ENCODE results near the gene LGALS14.
"Not testable (repeated sequence)": the region's sequence is repeated elsewhere in the genome, so short reads cannot be mapped to it uniquely, and the experiment has no call there.

LGALS14 gene

DNA sequence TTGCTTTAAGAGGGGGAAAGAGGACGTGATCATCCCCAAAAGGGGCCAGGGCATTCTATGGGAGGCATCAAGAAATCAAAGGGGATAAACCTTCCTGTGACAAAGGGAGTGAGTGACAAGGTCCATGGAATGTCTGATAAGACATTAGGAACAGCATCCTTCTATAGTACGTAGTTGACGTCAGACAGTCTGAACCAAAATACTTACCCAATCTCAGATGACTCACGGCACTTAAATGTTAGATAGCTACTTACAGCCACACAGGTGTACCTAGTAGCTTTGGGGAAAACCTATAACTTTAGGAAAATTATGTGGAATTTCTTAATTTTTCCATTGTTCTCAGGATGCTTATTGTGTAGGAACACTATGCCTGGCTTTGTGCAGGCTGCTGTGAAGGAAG lies 43.6 kb upstream of the LGALS14 start:
- TF ChIP-seq, protein P1, sequence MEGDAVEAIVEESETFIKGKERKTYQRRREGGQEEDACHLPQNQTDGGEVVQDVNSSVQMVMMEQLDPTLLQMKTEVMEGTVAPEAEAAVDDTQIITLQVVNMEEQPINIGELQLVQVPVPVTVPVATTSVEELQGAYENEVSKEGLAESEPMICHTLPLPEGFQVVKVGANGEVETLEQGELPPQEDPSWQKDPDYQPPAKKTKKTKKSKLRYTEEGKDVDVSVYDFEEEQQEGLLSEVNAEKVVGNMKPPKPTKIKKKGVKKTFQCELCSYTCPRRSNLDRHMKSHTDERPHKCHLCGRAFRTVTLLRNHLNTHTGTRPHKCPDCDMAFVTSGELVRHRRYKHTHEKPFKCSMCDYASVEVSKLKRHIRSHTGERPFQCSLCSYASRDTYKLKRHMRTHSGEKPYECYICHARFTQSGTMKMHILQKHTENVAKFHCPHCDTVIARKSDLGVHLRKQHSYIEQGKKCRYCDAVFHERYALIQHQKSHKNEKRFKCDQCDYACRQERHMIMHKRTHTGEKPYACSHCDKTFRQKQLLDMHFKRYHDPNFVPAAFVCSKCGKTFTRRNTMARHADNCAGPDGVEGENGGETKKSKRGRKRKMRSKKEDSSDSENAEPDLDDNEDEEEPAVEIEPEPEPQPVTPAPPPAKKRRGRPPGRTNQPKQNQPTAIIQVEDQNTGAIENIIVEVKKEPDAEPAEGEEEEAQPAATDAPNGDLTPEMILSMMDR (IDR thresholded peaks at IDR 0.05; ENCODE audit: borderline replicate concordance, extremely low read depth, low read length, poor library complexity, severe bottlenecking): no peak
- no peak for TF ChIP-seq EZH2 (IDR thresholded peaks at IDR 0.05; ENCODE audit: borderline replicate concordance, low read depth, low read length, severe bottlenecking)
- no peak overlapping the region for H3K4me3 ChIP-seq (ENCODE audit: low read depth in 1 of 2, low read length in 2 of 2)
- no peaks in the 10 kb centered on the region for H3K4me1 ChIP-seq (ENCODE audit: insufficient read depth, low read length)
- ATAC-seq (ENCODE audit: insufficient read depth, low read depth) (no peak), DNase-seq (no peak)
- no peak overlapping the region for H3K4me2 ChIP-seq (ENCODE audit: insufficient read depth, low read length)
- no peaks in the 10 kb centered on the region for H3K36me3 ChIP-seq (ENCODE audit: insufficient read depth, low read length)
- no peaks in the 10 kb centered on the region for H3K9me3 ChIP-seq (ENCODE audit: insufficient read depth, low read length, severe bottlenecking)
- H4K20me1 ChIP-seq (ENCODE audit: insufficient read depth, low read length): no peaks in the 10 kb centered on the region
- H3K79me2 ChIP-seq (ENCODE audit: insufficient read depth, low read length): no peaks in the 10 kb centered on the region
- H3K27me3 ChIP-seq (ENCODE audit: insufficient read depth, low read length, poor library complexity): no peaks in the 10 kb centered on the region
- H3K27ac ChIP-seq (ENCODE audit: low read length): no peak overlapping the region
- H2AFZ ChIP-seq (ENCODE audit: low read depth, low read length): no peak overlapping the region
- H3K9ac ChIP-seq (ENCODE audit: low read depth, low read length): no peak overlapping the region

- no peaks in the 10 kb centered on the region for H4K20me1 ChIP-seq (ENCODE audit: insufficient read depth, low read length)
- H3K4me1 ChIP-seq (ENCODE audit: insufficient read depth, low read length): no peaks in the 10 kb centered on the region
- H3K4me2 ChIP-seq (ENCODE audit: insufficient read depth, low read length): no peak overlapping the region
- no peak for DNase-seq
- no peak overlapping the region for H3K4me3 ChIP-seq (ENCODE audit: low read depth in 1 of 2, low read length in 2 of 2)
- H3K9ac ChIP-seq (ENCODE audit: low read depth, low read length): no peak overlapping the region
- no peak for ATAC-seq (ENCODE audit: insufficient read depth, low read depth)
- H3K27ac ChIP-seq (ENCODE audit: low read length): no peak overlapping the region
- H2AFZ ChIP-seq (ENCODE audit: low read depth, low read length): no peak overlapping the region
- H3K36me3 ChIP-seq (ENCODE audit: insufficient read depth, low read length): no peaks in the 10 kb centered on the region
- TF ChIP-seq, protein P1 (IDR thresholded peaks at IDR 0.05; ENCODE audit: borderline replicate concordance, extremely low read depth, low read length, poor library complexity, severe bottlenecking): no peak
- TF ChIP-seq EZH2 (IDR thresholded peaks at IDR 0.05; ENCODE audit: borderline replicate concordance, low read depth, low read length, severe bottlenecking): no peak
- H3K27me3 ChIP-seq (ENCODE audit: insufficient read depth, low read length, poor library complexity): no peaks in the 10 kb centered on the region
- no peaks in the 10 kb centered on the region for H3K79me2 ChIP-seq (ENCODE audit: insufficient read depth, low read length)
- no peaks in the 10 kb centered on the region for H3K9me3 ChIP-seq (ENCODE audit: insufficient read depth, low read length, severe bottlenecking)
Observed at GRCh38 chr19:39661565-39661964, 42.7 kb upstream of the LGALS14 start.

GRCh38 chr19:39669860-39670259 lies 34.4 kb upstream of the LGALS14 start:
- ATAC-seq (ENCODE audit: insufficient read depth, low read depth); H3K79me2 ChIP-seq (ENCODE audit: insufficient read depth, low read length); H4K20me1 ChIP-seq (ENCODE audit: insufficient read depth, low read length); H3K27ac ChIP-seq (ENCODE audit: low read length); DNase-seq; H3K9ac ChIP-seq (ENCODE audit: low read depth, low read length); H3K9me3 ChIP-seq (ENCODE audit: insufficient read depth, low read length, severe bottlenecking); H3K36me3 ChIP-seq (ENCODE audit: insufficient read depth, low read length); H3K4me2 ChIP-seq (ENCODE audit: insufficient read depth, low read length); H3K4me1 ChIP-seq (ENCODE audit: insufficient read depth, low read length); H3K4me3 ChIP-seq (ENCODE audit: low read depth in 1 of 2, low read length in 2 of 2); H2AFZ ChIP-seq (ENCODE audit: low read depth, low read length); H3K27me3 ChIP-seq (ENCODE audit: insufficient read depth, low read length, poor library complexity): not testable (repeated sequence)

GRCh38 chr19:39670998-39671397 lies 33.3 kb upstream of the LGALS14 start:
- TF ChIP-seq EZH2 (IDR thresholded peaks at IDR 0.05; ENCODE audit: borderline replicate concordance, low read depth, low read length, severe bottlenecking): no peak
- TF ChIP-seq, protein P1 (IDR thresholded peaks at IDR 0.05; ENCODE audit: borderline replicate concordance, extremely low read depth, low read length, poor library complexity, severe bottlenecking): no peak
- Histone ChIP-seq H3K4me3 (ENCODE audit: low read depth in 1 of 2, low read length in 2 of 2) (no peak overlapping the region), H2AFZ (ENCODE audit: low read depth, low read length) (no peak overlapping the region), H3K79me2 (ENCODE audit: insufficient read depth, low read length) (no peaks in the 10 kb centered on the region), H3K27ac (ENCODE audit: low read length) (no peak overlapping the region), H4K20me1 (ENCODE audit: insufficient read depth, low read length) (no peaks in the 10 kb centered on the region), H3K36me3 (ENCODE audit: insufficient read depth, low read length) (no peaks in the 10 kb centered on the region), H3K9me3 (ENCODE audit: insufficient read depth, low read length, severe bottlenecking) (no peaks in the 10 kb centered on the region), H3K9ac (ENCODE audit: low read depth, low read length) (no peak overlapping the region), H3K4me1 (ENCODE audit: insufficient read depth, low read length) (no peaks in the 10 kb centered on the region), H3K27me3 (ENCODE audit: insufficient read depth, low read length, poor library complexity) (peaks cover 3% of the 10 kb centered on the region), H3K4me2 (ENCODE audit: insufficient read depth, low read length) (no peak overlapping the region)
- no peak for ATAC-seq (ENCODE audit: insufficient read depth, low read depth)
- no peak for DNase-seq
